ENCODE data around the gene MALL.
"Not testable (repeated sequence)": the region's sequence is repeated elsewhere in the genome, so short reads cannot be mapped to it uniquely, and the experiment has no call there.

MALL gene

DNA sequence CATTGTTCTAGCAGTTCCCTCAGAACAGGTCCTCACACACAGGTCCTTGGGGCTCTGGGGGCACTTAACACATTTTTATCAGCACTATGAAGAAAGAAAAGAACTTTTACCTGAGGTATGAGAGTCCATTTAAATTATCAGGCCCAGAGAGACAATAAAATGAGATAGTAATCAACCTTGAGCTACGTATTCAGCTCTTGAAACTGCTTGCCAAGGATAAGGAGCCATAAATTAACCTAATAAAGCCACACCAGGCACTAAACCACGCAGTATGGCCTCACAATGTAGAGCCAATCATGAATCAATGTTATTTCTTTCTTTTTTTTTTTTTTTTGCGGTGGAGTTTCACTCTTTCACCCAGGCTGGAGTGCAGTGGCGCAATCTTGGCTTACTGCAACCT, 37.5 kb downstream of the MALL start:
- H3K4me3 ChIP-seq (ENCODE audit: low read depth, low read length); CTCF ChIA-PET; POLR2A ChIA-PET; DNase-seq (ENCODE audit: low read depth, low spot score): not testable (repeated sequence)

DNA sequence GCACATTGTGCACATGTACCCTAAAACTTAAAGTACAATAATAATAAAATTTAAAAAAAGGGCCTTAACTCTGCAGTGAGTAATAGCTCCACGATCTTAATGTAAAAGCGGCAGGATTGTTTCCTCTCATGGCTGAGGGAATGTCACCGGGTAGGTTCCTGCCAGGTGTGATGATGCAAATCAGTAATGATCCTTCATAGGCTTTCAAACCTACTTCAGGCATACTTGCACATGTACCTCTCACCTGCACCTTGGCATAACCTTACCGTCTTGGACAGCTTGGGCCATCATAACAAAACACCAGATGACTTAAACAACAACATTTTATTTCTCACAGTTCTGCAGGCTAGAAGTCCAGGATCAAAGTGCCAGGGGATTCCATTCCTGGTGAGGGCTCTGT, 39.7 kb downstream of the MALL start:
- H3K4me3 ChIP-seq (ENCODE audit: low read depth, low read length); DNase-seq (ENCODE audit: low read depth, low spot score); POLR2A ChIA-PET; CTCF ChIA-PET: not testable (repeated sequence)

GRCh38 chr2:110069869-110070268, 45.8 kb downstream of the MALL start:
- CTCF ChIA-PET; POLR2A ChIA-PET; DNase-seq (ENCODE audit: low read depth, low spot score); H3K4me3 ChIP-seq (ENCODE audit: low read depth, low read length): not testable (repeated sequence)

DNA sequence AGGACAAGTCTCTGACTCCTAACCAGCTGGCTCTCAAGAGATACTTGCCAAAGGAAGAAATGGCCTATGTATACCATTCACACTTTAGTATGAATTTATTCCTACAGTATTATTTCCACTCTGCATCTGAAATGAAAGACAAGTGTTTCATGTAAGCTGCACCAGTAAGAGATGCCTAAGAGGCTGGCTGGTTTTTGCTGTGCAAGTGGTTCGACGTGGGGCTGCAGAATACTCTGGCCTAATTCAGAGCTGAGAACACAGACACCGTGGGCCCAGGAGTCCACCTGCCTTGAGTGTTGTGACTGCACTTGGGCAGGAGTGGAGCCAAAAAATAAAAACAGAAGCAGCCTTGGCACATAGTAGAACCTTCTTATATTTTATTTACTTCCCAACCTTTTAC, 47.5 kb downstream of the MALL start:
- DNase-seq (ENCODE audit: low read depth, low spot score); CTCF ChIA-PET; POLR2A ChIA-PET; H3K4me3 ChIP-seq (ENCODE audit: low read depth, low read length): not testable (repeated sequence)

DNA sequence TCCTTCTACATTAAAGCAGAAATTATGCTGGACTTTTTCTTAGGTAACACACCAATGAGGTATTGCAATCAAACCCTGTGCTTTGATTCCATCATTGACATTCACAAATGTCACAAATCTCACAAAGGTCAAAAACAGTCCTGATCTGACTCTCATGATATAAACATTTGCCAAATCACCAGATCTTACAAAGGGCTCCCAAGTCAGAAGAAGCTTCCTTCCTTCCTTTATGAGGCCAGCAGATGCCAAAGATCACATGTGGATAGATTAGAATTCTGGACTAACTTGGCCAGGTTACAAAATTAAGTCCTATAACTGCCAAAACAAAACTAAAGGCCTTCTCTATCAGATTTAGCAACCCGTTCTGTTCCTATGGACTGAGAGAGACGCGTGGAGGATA, 53.3 kb downstream of the MALL start:
- DNase-seq (ENCODE audit: low read depth, low spot score); POLR2A ChIA-PET; CTCF ChIA-PET; H3K4me3 ChIP-seq (ENCODE audit: low read depth, low read length): not testable (repeated sequence)

GRCh38 chr2:110060550-110060949, 55.1 kb downstream of the MALL start:
- H3K4me3 ChIP-seq (ENCODE audit: low read depth, low read length); CTCF ChIA-PET; DNase-seq (ENCODE audit: low read depth, low spot score); POLR2A ChIA-PET: not testable (repeated sequence)

DNA sequence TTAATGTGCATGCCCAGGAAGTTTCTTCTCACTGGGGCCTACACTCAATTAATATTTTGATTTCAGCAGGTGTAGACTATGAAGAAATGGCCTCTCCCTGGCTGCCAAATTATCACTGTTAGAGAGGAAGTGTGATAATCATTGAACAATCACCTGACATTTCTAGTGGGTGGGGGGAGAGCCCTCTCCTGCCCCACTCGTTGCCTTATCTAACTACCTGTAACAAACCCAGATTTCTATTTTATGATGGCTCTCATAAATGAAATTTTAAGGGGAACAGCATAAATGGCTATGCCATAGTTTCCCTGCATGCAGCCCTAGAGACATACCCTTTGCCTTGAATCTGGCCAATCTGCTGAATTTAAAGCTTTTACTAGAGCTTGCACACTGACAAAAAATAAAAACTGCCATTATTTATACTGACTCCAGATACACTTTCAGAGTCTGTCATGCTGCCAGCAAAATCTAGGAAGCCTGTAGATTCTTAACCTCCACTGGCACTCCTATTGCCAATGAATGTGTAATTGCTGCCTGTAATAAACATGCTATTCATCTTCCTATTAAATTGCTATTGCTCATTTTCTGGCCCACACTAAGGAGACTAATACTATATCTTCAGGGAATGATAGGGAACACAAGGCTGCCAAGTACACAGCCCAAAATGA, 55.8 kb downstream of the MALL start:
- H3K4me3 ChIP-seq (ENCODE audit: low read depth, low read length); POLR2A ChIA-PET; CTCF ChIA-PET; DNase-seq (ENCODE audit: low read depth, low spot score): not testable (repeated sequence)

GRCh38 chr2:110059009-110059693, 56.5 kb downstream of the MALL start:
- POLR2A ChIA-PET; H3K4me3 ChIP-seq (ENCODE audit: low read depth, low read length); CTCF ChIA-PET; DNase-seq (ENCODE audit: low read depth, low spot score): not testable (repeated sequence)

DNA sequence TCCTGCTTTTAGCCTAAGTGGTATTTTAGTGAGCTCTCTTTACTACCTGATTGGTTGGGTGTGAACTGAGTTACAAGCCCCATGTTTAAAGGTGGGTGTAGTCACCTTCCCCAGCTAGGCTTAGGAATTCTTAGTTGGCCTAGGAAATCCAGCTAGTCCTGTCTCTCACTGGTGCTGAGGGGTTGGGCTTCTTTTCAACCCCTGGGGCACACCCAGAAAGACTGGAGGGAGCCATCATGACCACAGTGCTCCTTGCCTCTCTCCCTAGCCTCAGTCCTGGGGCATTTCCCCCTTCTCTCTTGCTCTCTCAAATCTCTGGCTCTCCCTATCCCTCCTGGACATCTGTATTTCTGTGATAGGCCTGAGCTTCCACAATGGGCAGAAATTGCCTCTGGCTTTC, 57.6 kb downstream of the MALL start:
- CTCF ChIA-PET; POLR2A ChIA-PET; DNase-seq (ENCODE audit: low read depth, low spot score); H3K4me3 ChIP-seq (ENCODE audit: low read depth, low read length): not testable (repeated sequence)

DNA sequence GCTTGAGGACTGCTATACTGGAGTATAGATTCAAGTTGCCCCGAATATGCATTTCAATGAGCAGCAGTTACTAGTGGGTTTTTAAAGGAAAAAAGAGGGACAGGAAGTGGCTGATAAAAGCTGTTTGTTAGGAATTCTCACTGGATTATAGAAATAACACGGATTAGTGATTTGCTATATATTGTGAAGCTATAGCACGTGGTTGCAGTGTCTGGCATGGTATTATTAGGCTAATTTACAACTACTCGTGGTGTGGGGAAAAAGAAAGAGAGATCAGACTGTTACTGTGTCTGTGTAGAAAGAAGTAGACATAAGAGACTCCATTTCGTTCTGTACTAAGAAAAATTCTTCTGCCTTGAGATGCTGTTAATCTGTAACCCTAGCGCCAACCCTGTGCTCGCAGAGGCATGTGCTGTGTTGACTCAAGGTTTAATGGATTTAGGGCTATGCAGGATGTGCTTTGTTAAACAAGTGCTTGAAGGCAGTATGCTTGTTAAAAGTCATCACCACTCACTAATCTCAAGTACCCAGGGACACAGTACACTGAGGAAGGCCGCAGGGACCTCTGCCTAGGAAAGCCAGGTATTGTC, 59.7 kb downstream of the MALL start:
- H3K4me3 ChIP-seq (ENCODE audit: low read depth, low read length); DNase-seq (ENCODE audit: low read depth, low spot score); CTCF ChIA-PET; POLR2A ChIA-PET: not testable (repeated sequence)

DNA sequence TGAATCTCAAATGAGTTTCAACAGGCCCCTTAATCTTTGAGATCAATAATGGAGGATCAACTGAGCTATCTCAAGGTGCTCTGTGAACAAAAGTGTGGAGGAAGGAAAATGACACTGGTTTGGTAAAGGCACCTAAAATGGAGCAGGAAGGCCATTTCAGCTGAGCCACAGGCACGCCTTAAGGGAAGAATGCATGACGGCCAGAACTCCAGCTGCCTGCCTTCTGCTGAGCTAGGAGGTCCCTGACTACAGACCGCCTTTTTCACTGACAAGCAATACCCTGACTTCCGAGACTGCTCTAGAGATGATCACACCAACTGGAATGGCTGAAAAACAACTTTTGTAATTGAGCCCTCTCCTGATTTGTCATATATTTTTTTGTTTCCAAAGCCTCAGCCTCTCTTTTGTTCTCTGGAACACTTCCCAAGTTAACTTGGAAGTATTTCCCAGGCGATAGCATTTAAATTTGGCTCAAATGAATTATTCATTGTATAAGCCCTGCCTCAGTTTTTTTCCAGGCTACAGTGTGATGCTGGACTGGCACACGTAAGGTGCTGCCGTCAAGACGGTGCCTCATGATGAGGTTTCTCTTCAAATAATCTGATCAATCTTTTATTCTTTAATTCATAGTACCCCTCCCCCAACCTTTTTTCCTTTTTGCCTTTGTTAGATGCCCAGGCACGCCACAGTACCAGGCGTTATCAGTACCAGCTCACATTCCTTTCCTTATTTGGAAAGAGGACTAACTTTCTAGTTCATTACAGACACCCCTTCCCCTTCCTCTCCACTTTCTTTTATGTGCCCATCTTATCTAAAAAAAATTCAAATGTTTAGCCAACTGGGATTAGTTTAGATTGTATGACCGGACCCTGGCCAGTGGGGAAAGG, 60.9 kb downstream of the MALL start:
- peak; percentile 0 for DNase-seq (ENCODE audit: low read depth, low spot score)
- CTCF ChIA-PET; H3K4me3 ChIP-seq (ENCODE audit: low read depth, low read length); POLR2A ChIA-PET: not testable (repeated sequence)

GRCh38 chr2:110053688-110054087, 61.9 kb downstream of the MALL start:
- POLR2A ChIA-PET; CTCF ChIA-PET; H3K4me3 ChIP-seq (ENCODE audit: low read depth, low read length); DNase-seq (ENCODE audit: low read depth, low spot score): not testable (repeated sequence)

DNA sequence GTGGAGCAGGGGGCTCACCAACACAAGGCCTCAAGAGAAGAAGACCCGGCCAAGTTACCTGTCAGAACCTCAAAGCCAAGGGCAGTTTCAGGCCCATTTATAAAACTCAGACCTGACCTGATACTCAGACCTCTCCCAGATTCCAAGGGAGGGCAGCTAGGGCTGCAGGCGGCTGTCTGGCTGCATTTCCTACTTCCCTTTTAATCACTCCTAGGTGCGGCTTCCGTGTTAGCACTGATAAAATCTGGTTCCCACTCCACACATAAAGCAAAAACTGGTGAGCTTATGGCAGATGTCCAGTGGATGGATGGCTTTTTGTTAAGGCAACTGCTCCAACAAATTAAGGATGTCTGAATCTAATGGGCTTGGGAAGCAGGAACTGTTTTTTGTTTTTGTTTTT, 63.5 kb downstream of the MALL start:
- DNase-seq (ENCODE audit: low read depth, low spot score); POLR2A ChIA-PET; H3K4me3 ChIP-seq (ENCODE audit: low read depth, low read length); CTCF ChIA-PET: not testable (repeated sequence)

DNA sequence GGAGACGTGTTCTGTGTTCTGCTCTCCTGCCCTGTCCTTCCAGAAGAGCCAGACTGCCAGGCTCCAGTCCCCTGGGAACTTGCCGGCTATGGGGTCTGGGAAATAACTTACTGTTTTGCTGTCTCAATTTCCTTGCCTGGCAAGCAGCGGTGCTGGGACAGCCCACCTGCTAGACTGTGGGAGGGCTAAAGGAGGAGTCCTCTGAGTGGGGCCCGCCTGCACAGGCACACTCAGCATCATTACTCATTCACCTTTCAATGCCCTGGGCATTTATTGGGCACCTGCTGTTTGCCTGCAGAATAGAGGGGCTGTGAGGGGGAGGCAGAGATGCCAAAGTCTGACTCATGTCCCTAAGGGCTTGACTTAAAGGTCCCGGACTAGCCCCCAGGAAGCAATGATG, 65.4 kb downstream of the MALL start:
- CTCF ChIA-PET; DNase-seq (ENCODE audit: low read depth, low spot score); H3K4me3 ChIP-seq (ENCODE audit: low read depth, low read length); POLR2A ChIA-PET: not testable (repeated sequence)

GRCh38 chr2:110049769-110050168, 65.9 kb downstream of the MALL start:
- H3K4me3 ChIP-seq (ENCODE audit: low read depth, low read length); POLR2A ChIA-PET; DNase-seq (ENCODE audit: low read depth, low spot score); CTCF ChIA-PET: not testable (repeated sequence)

DNA sequence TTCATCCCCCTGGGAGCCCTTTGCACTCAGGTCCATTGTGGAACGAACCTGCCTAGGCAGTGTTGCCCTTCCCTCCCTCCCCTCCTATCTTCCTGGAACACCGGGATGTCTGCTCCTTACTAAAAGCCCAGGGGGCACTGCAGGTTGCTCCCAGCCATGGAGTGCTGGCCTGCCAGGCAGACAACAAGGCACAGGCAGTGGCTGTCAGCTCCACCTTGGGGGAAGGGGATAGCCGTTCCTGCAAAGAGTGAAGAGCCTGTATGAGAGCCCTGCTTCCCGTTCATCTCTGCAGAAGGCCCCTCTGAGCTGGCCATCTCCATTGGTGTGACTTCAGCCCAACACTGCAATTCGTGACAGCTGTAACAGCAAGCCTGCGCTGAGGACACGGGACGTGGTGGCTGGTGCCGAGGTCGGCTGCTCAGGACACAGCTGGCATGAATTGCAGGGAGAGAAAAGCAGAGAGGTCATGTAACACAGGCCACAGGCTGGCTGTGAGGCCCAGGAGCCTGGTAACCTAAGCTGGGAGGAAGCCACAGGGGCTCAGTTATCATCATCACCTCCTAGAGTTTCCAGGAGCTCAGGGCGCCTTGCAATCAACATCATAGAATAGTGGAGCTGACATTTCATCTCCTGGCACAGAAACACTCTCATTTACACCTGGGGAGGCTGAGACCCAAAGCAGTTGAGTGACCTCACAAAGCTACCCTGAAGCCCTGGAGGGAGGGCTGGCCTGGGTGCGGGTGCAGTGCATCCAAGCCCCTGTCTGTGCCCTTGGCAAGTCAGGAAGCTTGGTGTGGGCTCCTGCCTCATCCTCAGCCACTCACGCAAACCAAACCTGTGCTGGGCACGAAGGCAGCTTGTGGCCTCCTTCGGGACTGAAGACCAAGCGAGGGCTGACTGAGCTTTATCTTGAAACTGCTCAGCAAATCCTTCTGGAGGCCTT, 67.1 kb downstream of the MALL start:
- H3K4me3 ChIP-seq (ENCODE audit: low read depth, low read length); DNase-seq (ENCODE audit: low read depth, low spot score); POLR2A ChIA-PET; CTCF ChIA-PET: not testable (repeated sequence)
